ENCODE measurements around the gene SMG9. TPM values are rescaled to one million over a fixed set of nuclear protein-coding genes. Genes with fewer than 3 reads are reported as not detected.
A peak's percentile ranks its signal among the peaks of the same experiment; 100 is the strongest.

Gene SMG9
- polyA plus RNA-seq, 1 of the 3 experiments (the other 2 are of a cell fraction) = 24.3 TPM

GRCh38 chr19:43784981-43785808 lies 30.4 kb upstream of the SMG9 start (continued):
- TF ChIP-seq TEAD4 (IDR thresholded peaks at IDR 0.05; ENCODE audit: borderline replicate concordance, insufficient read depth) (no peak), CHD2 (IDR thresholded peaks at IDR 0.05; ENCODE audit: low read length, partially characterized antibody) (no peak), POLR2AphosphoS5 (IDR thresholded peaks at IDR 0.05; ENCODE audit: low read depth, low read length) (no peak), MEF2A (IDR thresholded peaks at IDR 0.05; ENCODE audit: borderline replicate concordance, low read depth) (no peak), EP300 (IDR thresholded peaks at IDR 0.05; ENCODE audit: borderline replicate concordance in 1 of 2, low read depth in 1 of 2, low read length in 1 of 2) (no peak), USF2 (IDR thresholded peaks at IDR 0.05; ENCODE audit: borderline replicate concordance, low read depth, low read length) (no peak), FOXM1 (IDR thresholded peaks at IDR 0.05; ENCODE audit: low read depth) (no peak), MAX (IDR thresholded peaks at IDR 0.05; ENCODE audit: low read depth) (no peak), EZH2phosphoT487 (IDR thresholded peaks at IDR 0.05; ENCODE audit: borderline replicate concordance, low read depth) (no peak), RAD21 (IDR thresholded peaks at IDR 0.05; ENCODE audit: low read length) (peak; percentile 94), YY1 (IDR thresholded peaks at IDR 0.05; ENCODE audit: low read depth) (peak; percentile 65; the same call in 1 of the 2 replicates)

- no peak overlapping the region for H3K4me3 ChIP-seq (ENCODE audit: low read depth in 2 of 2, low read length in 1 of 2)
- H3K9me2 ChIP-seq = no peaks in the 10 kb centered on the region
- peak overlapping the region in 1 of 2 experiments; percentile 60; a peak in 2 of 4 replicates for H3K27ac ChIP-seq (ENCODE audit: low read depth in 2 of 2, low read length in 1 of 2)
- H4K20me1 ChIP-seq (ENCODE audit: insufficient read depth) = no peaks in the 10 kb centered on the region
- 41% methylated on average over 4 of the region's 4 CpGs for WGBS (ENCODE audit: low lambda C conversion rate)
- no peaks in the 10 kb centered on the region for H3K9me3 ChIP-seq
- H3K27me3 ChIP-seq (ENCODE audit: insufficient read depth) = no peaks in the 10 kb centered on the region
- POLR2A ChIA-PET = interaction anchor here (0.6 kb wide), 1 partner anchor 47 kb away, joined by 3 read pairs; no protein-coding TSS in a partner anchor
- peaks cover 3 to 20% of the 10 kb centered on the region in 2 experiments; a peak in 3 of 4 replicates for H3K4me1 ChIP-seq (ENCODE audit: control insufficient read depth in 1 of 2, insufficient read depth in 2 of 2, low read depth in 1 of 2, low read length in 1 of 2)
- H3K4me2 ChIP-seq = peak overlapping the region; percentile 71
- DNase-seq = no peak
- CTCF ChIA-PET = interaction anchor here (0.6 to 5.2 kb wide), 31 partner anchors 9 to 229 kb away, joined by 3 to 79 read pairs (median 5); partner anchors contain the start of genes LYPD5 and SMG9
- H3K36me3 ChIP-seq (replicated peaks in 1 of 2; ENCODE audit: control insufficient read depth in 1 of 2, insufficient read depth in 2 of 2, low read length in 1 of 2) = no peaks in the 10 kb centered on the region
- H3K9ac ChIP-seq = no peak overlapping the region
- peaks cover 8% of the 10 kb centered on the region for H3F3A ChIP-seq (replicated peaks; ENCODE audit: insufficient read depth)
- H3K79me2 ChIP-seq (ENCODE audit: insufficient read depth) = no peaks in the 10 kb centered on the region
- no peak overlapping the region for H2AFZ ChIP-seq (ENCODE audit: low read depth)
- TF ChIP-seq FOXM1 (IDR thresholded peaks at IDR 0.05; ENCODE audit: low read depth) (no peak), TCF12 (IDR thresholded peaks at IDR 0.05) (peak; percentile 77), REST (IDR thresholded peaks at IDR 0.05; ENCODE audit: low read depth, low read length) (no peak), MAX (IDR thresholded peaks at IDR 0.05; ENCODE audit: low read depth) (no peak; the same call in 1 of the 2 replicates), MEF2A (IDR thresholded peaks at IDR 0.05; ENCODE audit: borderline replicate concordance, low read depth) (no peak), EP300 (IDR thresholded peaks at IDR 0.05; ENCODE audit: borderline replicate concordance in 1 of 2, low read depth in 1 of 2, low read length in 1 of 2) (peak in 1 of 2 experiments; percentile 62; a peak in 1 of 4 replicates), TEAD4 (IDR thresholded peaks at IDR 0.05; ENCODE audit: borderline replicate concordance, insufficient read depth) (0 out of 2 replicates have a peak, but pooled peaks have one; percentile 22), USF2 (IDR thresholded peaks at IDR 0.05; ENCODE audit: borderline replicate concordance, low read depth, low read length) (no peak), RAD21 (IDR thresholded peaks at IDR 0.05; ENCODE audit: low read length) (no peak), ELF1 (IDR thresholded peaks at IDR 0.05) (no peak), NFIC (IDR thresholded peaks at IDR 0.05; ENCODE audit: borderline replicate concordance) (peak; percentile 63), SMC3 (IDR thresholded peaks at IDR 0.05; ENCODE audit: low read depth, low read length) (no peak), GABPA (IDR thresholded peaks at IDR 0.05; ENCODE audit: low read depth) (no peak), POLR2AphosphoS5 (IDR thresholded peaks at IDR 0.05; ENCODE audit: low read depth, low read length) (peak; percentile 44; the same call in 1 of the 2 replicates), EZH2phosphoT487 (IDR thresholded peaks at IDR 0.05; ENCODE audit: borderline replicate concordance, low read depth) (no peak), ZBTB33 (IDR thresholded peaks at IDR 0.05; ENCODE audit: borderline replicate concordance, low read depth) (no peak)
These were observed 29.6 kb upstream of the SMG9 start for GRCh38 chr19:43784241-43784980.

Measured in SK-N-SH (cell line).